HG03066 (cell line): Measurements from ENCODE around the gene CLEC6A.
A peak's percentile ranks its signal among the peaks of the same experiment; 100 is the strongest.
"Not testable (repeated sequence)": the region's sequence is repeated elsewhere in the genome, so short reads cannot be mapped to it uniquely, and the experiment has no call there.

Source experiments
- ATAC-seq: cut with Tn5 transposase; IDR thresholded peaks from one replicate; pipeline ENCODE4 v1.9.1; 2021; ENCODE audit warnings: low read depth; ENCODE audit not compliant: unreplicated experiment

Gene CLEC6A

GRCh38 chr12:8491646-8492530 is 36.1 kb downstream of the CLEC6A start:
- ATAC-seq, result no peak

- ATAC-seq, result peak; percentile 99
These were observed 37.3 kb downstream of the CLEC6A start for GRCh38 chr12:8493084-8493483.

- not testable (repeated sequence) for ATAC-seq
These were observed 39.9 kb downstream of the CLEC6A start for GRCh38 chr12:8495671-8496070.

GRCh38 chr12:8496074-8496473 is 40.3 kb downstream of the CLEC6A start:
- ATAC-seq, result not testable (repeated sequence)

- ATAC-seq, result no peak
These were observed 43.9 kb downstream of the CLEC6A start for GRCh38 chr12:8499616-8500015.

GRCh38 chr12:8501720-8502119 is 46.0 kb downstream of the CLEC6A start:
- ATAC-seq, result no peak

- ATAC-seq, result no peak
These were observed 48.6 kb downstream of the CLEC6A start for GRCh38 chr12:8504351-8504750.

- ATAC-seq, result no peak
These were observed 51.8 kb downstream of the CLEC6A start for GRCh38 chr12:8507596-8507995.

GRCh38 chr12:8508223-8508622 is 52.5 kb downstream of the CLEC6A start:
- ATAC-seq, result no peak

GRCh38 chr12:8508910-8509841 is 53.4 kb downstream of the CLEC6A start:
- ATAC-seq, result no peak

GRCh38 chr12:8513256-8513655 is 57.5 kb downstream of the CLEC6A start, which contains the start of gene CLEC4D:
CLEC4D (plus strand) TSS chr12:8513503; CDS start chr12:8513733, 230 bp downstream.
- no peak for ATAC-seq

GRCh38 chr12:8517971-8518370 is 62.2 kb downstream of the CLEC6A start:
- no peak for ATAC-seq

GRCh38 chr12:8519171-8519570 is 63.4 kb downstream of the CLEC6A start:
- ATAC-seq, result no peak

GRCh38 chr12:8527250-8528130 is 71.7 kb downstream of the CLEC6A start:
- no peak for ATAC-seq
